Kidney epithelial cell (primary cell): Measurements from ENCODE around the gene COX7A2L. TPM values are rescaled to one million over a fixed set of nuclear protein-coding genes. Genes with fewer than 3 reads are reported as not detected.
A peak's percentile ranks its signal among the peaks of the same experiment; 100 is the strongest.
"Not testable (repeated sequence)": the region's sequence is repeated elsewhere in the genome, so short reads cannot be mapped to it uniquely, and the experiment has no call there.

Experiments used
- DNase-seq: peaks from one replicate; pipeline ENCODE4 v3.0.0-alpha.2; 2010; ENCODE audit warnings: low read depth
- H3K27me3 ChIP-seq: 2 replicates; pipeline ENCODE4 v1.6.0; 2011; ENCODE audit warnings: low read length; ENCODE audit not compliant: control insufficient read depth, insufficient read depth
- H3K36me3 ChIP-seq: 2 replicates; pipeline ENCODE4 v1.5.1; 2011; ENCODE audit warnings: low read length; ENCODE audit not compliant: control insufficient read depth, insufficient read depth
- H3K4me3 ChIP-seq: 2 replicates; pipeline ENCODE4 v1.5.1; 2011; ENCODE audit warnings: low read depth, mild to moderate bottlenecking, control low read depth, low read length
- CTCF ChIP-seq: IDR thresholded peaks from 2 replicates; pipeline ENCODE4 v1.5.1; 2011; ENCODE audit warnings: mild to moderate bottlenecking, moderate library complexity, low read length, control low read depth, inconsistent platforms; ENCODE audit not compliant: insufficient read depth, poor library complexity, severe bottlenecking
- total RNA-seq: library from RNA; depleted of rRNA; stranded (reverse); fragments of >200 nt; gene quantifications from 2 replicates; pipeline ENCODE4 v1.2.3, GENCODE V29; 2015

The COX7A2L gene
- total RNA-seq, 1 donor from 2014 or later: 250 TPM

GRCh38 chr2:42392191-42392590, 31.2 kb upstream of the COX7A2L start:
- TF ChIP-seq CTCF: no peak
- no peaks in the 10 kb centered on the region for H3K27me3 ChIP-seq
- DNase-seq: no peak

DNA sequence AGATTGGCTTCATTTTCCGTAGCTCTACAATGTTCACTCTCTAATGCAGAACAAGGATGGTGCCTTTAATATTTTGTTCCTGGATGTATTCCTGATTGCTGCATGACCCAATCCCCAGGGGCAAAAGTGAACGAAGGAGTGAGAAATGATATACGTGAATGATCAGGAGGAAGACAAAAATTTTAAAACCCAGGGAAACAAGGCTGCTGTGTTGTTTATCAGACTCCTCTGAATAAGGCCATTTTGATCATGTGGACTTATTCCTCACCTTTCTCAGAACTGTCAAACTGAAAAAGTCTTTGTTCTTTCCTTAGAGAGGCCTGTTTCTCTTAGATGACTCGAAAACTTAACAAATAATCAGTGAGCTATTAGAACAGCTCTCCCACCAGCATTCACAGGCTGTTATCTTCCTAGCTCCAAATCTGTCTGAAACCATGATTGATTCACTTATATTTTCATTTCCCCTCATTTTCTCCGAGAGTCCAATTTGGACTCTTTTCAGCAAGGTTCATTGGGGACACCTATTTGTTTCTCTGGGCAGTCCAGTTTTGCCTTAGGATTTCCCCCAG, 29.5 kb upstream of the COX7A2L start:
- no peaks in the 10 kb centered on the region for H3K27me3 ChIP-seq
- TF ChIP-seq CTCF: no peak
- no peak for DNase-seq
- no peaks in the 10 kb centered on the region for H3K36me3 ChIP-seq
- H3K4me3 ChIP-seq: no peak overlapping the region

More at GRCh38 chr2:42392191-42392590, 31.2 kb upstream of the COX7A2L start:
- no peak overlapping the region for H3K4me3 ChIP-seq
- H3K36me3 ChIP-seq: no peaks in the 10 kb centered on the region

DNA sequence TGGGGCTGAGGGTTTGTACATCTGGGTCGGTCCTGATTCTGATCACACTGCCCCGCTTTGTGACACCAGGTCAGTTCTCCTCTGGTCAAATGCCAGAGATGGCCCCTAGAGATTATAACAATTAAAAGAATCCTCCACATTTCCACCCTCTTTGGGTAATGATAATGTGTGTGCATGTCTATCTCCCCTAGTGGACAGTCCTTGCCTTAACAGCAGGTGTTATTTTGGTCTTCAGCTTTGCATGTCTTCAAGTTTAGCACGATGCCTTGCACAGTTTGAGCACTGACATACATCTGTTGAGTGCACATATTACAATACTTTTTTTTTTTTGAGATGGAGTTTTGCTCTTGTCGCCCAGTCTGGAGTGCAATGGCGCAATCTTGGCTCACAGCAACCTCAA, 25.7 kb upstream of the COX7A2L start:
- H3K36me3 ChIP-seq: no peaks in the 10 kb centered on the region
- peak; percentile 31 for TF ChIP-seq CTCF
- no peak for DNase-seq
- H3K27me3 ChIP-seq: no peaks in the 10 kb centered on the region
- H3K4me3 ChIP-seq: no peak overlapping the region

- H3K27me3 ChIP-seq: no peaks in the 10 kb centered on the region
- peak; percentile 38 for TF ChIP-seq CTCF
- no peaks in the 10 kb centered on the region for H3K36me3 ChIP-seq
- no peak for DNase-seq
- H3K4me3 ChIP-seq: no peak overlapping the region
Observed at GRCh38 chr2:42385225-42385624, 24.2 kb upstream of the COX7A2L start.

- DNase-seq: no peak
- no peak for TF ChIP-seq CTCF
- Histone ChIP-seq H3K36me3 (no peaks in the 10 kb centered on the region), H3K27me3 (no peaks in the 10 kb centered on the region), H3K4me3 (no peak overlapping the region)
Observed at GRCh38 chr2:42383855-42384530, 23.0 kb upstream of the COX7A2L start.

DNA sequence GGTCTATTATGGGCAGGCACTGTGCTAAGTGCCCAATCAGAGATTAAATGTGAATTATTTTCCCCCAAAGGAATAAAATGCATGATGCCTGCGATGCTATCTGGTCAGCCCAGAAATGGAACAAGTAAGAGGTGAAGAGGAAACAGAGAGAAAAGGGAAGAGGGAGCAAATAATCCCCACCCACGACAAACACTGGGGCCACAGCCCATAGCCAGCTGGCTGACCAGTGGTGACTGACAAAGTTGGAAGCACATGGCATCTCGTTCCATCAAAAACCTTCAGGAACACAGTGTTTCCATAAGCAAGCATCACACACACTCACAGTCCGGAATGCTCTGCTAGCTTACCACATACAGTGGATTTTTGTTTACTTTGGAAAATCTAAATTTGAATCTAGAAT, 21.1 kb upstream of the COX7A2L start:
- TF ChIP-seq CTCF: no peak
- H3K36me3 ChIP-seq: no peaks in the 10 kb centered on the region
- no peak for DNase-seq

GRCh38 chr2:42380026-42380425, 19.0 kb upstream of the COX7A2L start:
- not testable (repeated sequence) for H3K27me3 ChIP-seq, H3K36me3 ChIP-seq, H3K4me3 ChIP-seq, DNase-seq

More for the DNA sequence above, 21.1 kb upstream of the COX7A2L start:
- no peak overlapping the region for H3K4me3 ChIP-seq
- no peaks in the 10 kb centered on the region for H3K27me3 ChIP-seq
